ENCODE data around the gene TUBB2B.
"Not testable (repeated sequence)": the region's sequence is repeated elsewhere in the genome, so short reads cannot be mapped to it uniquely, and the experiment has no call there.

The TUBB2B gene

DNA sequence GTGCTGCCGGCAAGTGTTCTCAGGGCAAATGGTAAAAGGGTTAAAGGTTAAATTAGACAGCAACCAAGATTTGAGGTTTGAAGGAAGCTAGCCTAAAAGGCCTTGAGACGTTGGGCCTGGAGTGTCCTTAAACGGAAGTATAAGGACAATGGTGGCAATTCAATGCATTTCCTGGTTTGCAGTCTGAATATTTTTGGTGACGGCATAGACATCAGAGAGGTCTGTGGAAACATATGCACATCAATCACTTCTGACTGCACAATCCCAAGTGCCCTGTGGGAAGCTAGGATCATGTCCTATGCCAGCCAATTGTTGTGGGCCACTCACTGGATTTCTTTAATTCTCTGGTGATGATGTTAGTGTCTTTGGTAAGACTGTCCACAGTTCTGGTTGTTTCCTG lies 44.4 kb downstream of the TUBB2B start:
- no peak for DNase-seq

GRCh38 chr6:3181105-3181504 lies 46.3 kb downstream of the TUBB2B start:
- no peak for DNase-seq

DNA sequence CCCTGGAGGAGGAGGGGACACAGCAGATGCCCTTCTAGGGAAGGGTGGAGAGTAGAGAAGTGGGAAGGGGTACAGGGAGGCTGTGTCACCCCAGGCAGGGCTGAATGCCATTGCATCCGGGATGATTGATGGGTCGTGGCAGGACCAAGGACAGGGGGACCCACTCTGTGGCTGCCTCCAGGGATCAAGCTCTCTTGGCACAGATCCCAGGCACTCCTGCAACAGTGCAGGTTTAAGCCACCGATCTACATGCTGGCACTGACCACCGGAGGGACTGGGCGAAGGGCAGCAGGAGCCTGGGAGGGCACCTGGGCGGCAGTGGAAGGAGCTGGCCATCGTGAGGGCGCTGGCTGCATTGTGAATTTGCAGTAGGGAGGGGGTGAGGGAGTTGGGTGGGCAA lies 47.5 kb downstream of the TUBB2B start:
- DNase-seq = not testable (repeated sequence)

- not testable (repeated sequence) for DNase-seq
Measured at GRCh38 chr6:3178666-3179065, 48.8 kb downstream of the TUBB2B start.

- no peak for DNase-seq
Measured at GRCh38 chr6:3176562-3177355, 50.7 kb downstream of the TUBB2B start.

GRCh38 chr6:3175715-3176402 lies 51.6 kb downstream of the TUBB2B start:
- no peak for DNase-seq

All from DMS79 treated with DMSO at 0.1 percent for 48 hours (cell line).